Activated CD4-positive, alpha-beta memory T cell treated with anti-CD3 and anti-CD28 coated beads, Interleukin-2, amount 10 ng/mL, durations not matched to agents 7 days and 5 days (primary cell): ENCODE data around the gene DDAH2. TPM values are rescaled to one million over a fixed set of nuclear protein-coding genes. Genes with fewer than 3 reads are reported as not detected.

ENCODE experiments used
- CTCF ChIA-PET: fragments of 350-600 bp; sonication (Branson Sonifier 250); formaldehyde crosslinking; loops from one replicate; lab custom pipeline; 2021; ENCODE audit warnings: antibody characterized with exemption, inconsistent platforms; lab: Charles Lee
- POLR2A ChIA-PET: fragments of 350-600 bp; sonication (Branson Sonifier 250); formaldehyde crosslinking; loops from one replicate; lab custom pipeline; 2021; ENCODE audit warnings: antibody characterized with exemption; lab: Charles Lee
- DNase-seq: peaks from one replicate; pipeline ENCODE4 v3.0.0-alpha.2; 2020
- H3K27ac Mint-ChIP-seq: one replicate; pipeline ENCODE4 v1.8.0; 2021; ENCODE audit warnings: mild to moderate bottlenecking, mixed read lengths
- H3K27me3 Mint-ChIP-seq: one replicate; pipeline ENCODE4 v1.8.0; 2021; ENCODE audit warnings: mixed read lengths
- H3K36me3 Mint-ChIP-seq: one replicate; pipeline ENCODE4 v1.8.0; 2021; ENCODE audit warnings: low read depth, mixed read lengths
- H3K4me1 Mint-ChIP-seq: one replicate; pipeline ENCODE4 v1.8.0; 2021; ENCODE audit warnings: mixed read lengths
- H3K4me3 Mint-ChIP-seq: one replicate; pipeline ENCODE4 v1.8.0; 2021; ENCODE audit warnings: mild to moderate bottlenecking, mixed read lengths
- H3K9me3 Mint-ChIP-seq: one replicate; pipeline ENCODE4 v1.8.0; 2021; ENCODE audit warnings: mixed read lengths
- total RNA-seq, 2 experiments: library from RNA; stranded (reverse); gene quantifications; one replicate each; pipeline ENCODE4 v1.2.3, GENCODE V29; 2021

Gene DDAH2
- total RNA-seq, 2 experiments from 2014 or later: 22.1 to 23.9 TPM

DNA sequence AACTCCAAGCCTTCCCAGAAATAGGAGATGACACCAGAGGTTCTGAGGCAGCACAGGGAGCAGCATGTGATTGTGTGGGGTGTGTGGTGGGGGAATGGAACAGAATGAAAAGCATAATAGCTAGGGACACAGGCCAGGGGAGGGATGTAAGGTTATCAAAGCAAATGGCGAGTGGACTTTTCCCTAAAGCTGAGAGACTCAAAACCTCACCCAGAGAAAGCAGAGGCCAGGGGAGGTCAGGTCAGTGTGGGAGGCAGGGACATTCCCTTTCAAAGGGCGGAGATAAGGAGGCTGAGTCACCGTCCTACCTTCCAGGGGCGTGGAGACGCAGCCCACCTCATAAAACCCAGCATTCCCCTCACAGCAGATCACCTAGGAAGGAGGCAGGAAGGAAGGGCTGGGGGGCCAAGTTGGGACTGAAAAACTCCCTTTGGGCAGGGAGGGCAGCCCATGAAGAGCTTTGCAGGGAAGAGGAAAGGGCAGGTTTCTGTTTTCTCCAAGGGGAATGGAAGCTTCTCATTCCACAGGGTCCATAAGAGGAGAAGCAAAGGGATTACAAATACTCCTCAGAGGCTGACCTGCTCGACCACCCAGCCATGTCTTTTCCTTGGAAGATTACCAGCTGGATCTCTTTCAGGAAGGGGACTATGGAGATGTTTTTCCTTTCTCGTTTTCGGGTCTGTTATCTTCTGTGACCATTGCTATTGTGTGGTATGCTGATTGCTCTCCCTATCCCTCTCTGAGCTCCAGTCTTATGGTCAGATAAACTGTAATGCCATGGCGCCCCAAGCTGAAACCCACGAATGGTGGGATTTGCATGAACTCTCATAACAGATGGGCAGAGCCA lies 38.6 kb downstream of the DDAH2 start:
- ChIA-PET POLR2A (interaction anchor here (1.0 to 4.1 kb wide), 5 partner anchors 9 to 49 kb away, joined by 3 to 15 read pairs (median 4); partner anchors contain the start of genes ABHD16A, LY6G5C and MSH5), CTCF (interaction anchor here (0.6 to 1.6 kb wide), 6 partner anchors 9 to 211 kb away, joined by 3 to 7 read pairs (median 4); partner anchors contain the start of genes CLIC1 and LY6G5C)
- no peak for DNase-seq
- H3K36me3 Mint-ChIP-seq: peaks cover 51% of the 10 kb centered on the region
- H3K4me1 Mint-ChIP-seq: peaks cover 3% of the 10 kb centered on the region
- peak overlapping the region; percentile 9 for H3K27ac Mint-ChIP-seq
- H3K27me3 Mint-ChIP-seq: no peaks in the 10 kb centered on the region
- H3K4me3 Mint-ChIP-seq: no peak overlapping the region
- H3K9me3 Mint-ChIP-seq: no peaks in the 10 kb centered on the region

DNA sequence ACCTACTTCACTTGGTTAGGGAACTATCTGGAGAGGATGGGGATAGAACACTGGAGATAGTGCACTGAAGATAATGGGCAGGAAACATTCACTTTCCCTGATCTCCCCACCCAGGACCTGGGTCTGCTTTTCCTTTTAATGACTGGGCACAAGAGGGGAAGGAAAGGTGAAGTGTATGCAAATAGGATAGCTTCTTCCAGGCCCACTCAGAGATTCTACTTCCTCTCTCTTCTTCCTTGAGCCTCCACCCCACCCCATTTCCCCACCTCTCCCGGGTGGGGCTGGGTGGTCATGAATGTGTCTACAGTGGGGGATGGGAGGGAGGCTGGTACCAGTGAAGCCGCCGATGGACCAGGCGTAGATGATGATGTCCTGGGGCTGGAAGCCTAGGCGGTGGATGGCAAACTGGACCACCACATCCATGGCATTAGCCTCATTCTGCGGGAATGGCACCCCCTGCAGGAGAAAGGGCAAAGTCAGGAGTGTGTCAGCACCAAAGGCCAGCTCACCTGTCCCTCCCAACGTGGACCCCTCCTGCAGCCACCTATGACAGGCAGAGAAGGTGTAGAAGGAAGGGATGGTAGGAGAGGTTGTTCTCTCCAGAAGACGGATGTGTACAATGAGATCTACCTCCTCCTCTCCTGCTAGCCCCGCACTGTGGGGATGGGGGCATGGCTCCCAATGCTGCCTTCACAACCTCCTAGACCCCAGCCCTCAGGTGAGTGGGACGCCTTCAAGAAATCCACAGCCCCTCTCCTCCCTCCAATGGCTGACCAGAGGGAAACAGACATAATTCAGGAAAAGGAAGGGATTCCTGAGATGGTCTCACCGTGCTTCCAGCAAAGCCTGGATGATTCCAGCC lies 39.6 kb downstream of the DDAH2 start:
- POLR2A ChIA-PET: interaction anchor here (1.0 to 4.1 kb wide), 3 partner anchors 8 to 17 kb away, joined by 4 to 15 read pairs (median 4); partner anchors contain the start of genes ABHD16A and LY6G5C
- Mint-ChIP-seq H3K36me3 (peaks cover 46% of the 10 kb centered on the region), H3K27me3 (no peaks in the 10 kb centered on the region), H3K4me3 (no peak overlapping the region), H3K27ac (no peak overlapping the region), H3K4me1 (peaks cover 3% of the 10 kb centered on the region), H3K9me3 (no peaks in the 10 kb centered on the region)
- no peak for DNase-seq
- CTCF ChIA-PET: interaction anchor here (0.6 to 1.6 kb wide), 6 partner anchors 8 to 212 kb away, joined by 3 to 7 read pairs (median 4); partner anchors contain the start of genes CLIC1 and LY6G5C

- CTCF ChIA-PET: interaction anchor here (1.0 kb wide), 1 partner anchor 16 kb away, joined by 4 read pairs; no protein-coding TSS in a partner anchor
- POLR2A ChIA-PET: interaction anchor here (1.0 to 1.2 kb wide), 2 partner anchors 21 to 24 kb away, joined by 3 read pairs; no protein-coding TSS in a partner anchor
- Mint-ChIP-seq H3K4me1 (peaks cover 3% of the 10 kb centered on the region), H3K27ac (no peak overlapping the region), H3K27me3 (no peaks in the 10 kb centered on the region), H3K4me3 (no peak overlapping the region), H3K9me3 (no peaks in the 10 kb centered on the region), H3K36me3 (peaks cover 39% of the 10 kb centered on the region)
- DNase-seq: no peak
Measured at GRCh38 chr6:31687860-31688693, 41.0 kb downstream of the DDAH2 start.

- H3K27ac Mint-ChIP-seq: no peak overlapping the region
- ChIA-PET POLR2A (interaction anchor here (1.0 to 1.2 kb wide), 2 partner anchors 21 to 24 kb away, joined by 3 read pairs; no protein-coding TSS in a partner anchor), CTCF (no interaction called here)
- DNase-seq: no peak
- H3K9me3 Mint-ChIP-seq: no peaks in the 10 kb centered on the region
- H3K4me3 Mint-ChIP-seq: no peak overlapping the region
- no peaks in the 10 kb centered on the region for H3K27me3 Mint-ChIP-seq
- H3K36me3 Mint-ChIP-seq: peaks cover 33% of the 10 kb centered on the region
- peaks cover 3% of the 10 kb centered on the region for H3K4me1 Mint-ChIP-seq
Measured at GRCh38 chr6:31687321-31687720, 41.8 kb downstream of the DDAH2 start.

GRCh38 chr6:31686483-31686882 lies 42.6 kb downstream of the DDAH2 start:
- Mint-ChIP-seq H3K4me3 (no peak overlapping the region), H3K27me3 (no peaks in the 10 kb centered on the region), H3K27ac (no peak overlapping the region), H3K36me3 (peaks cover 31% of the 10 kb centered on the region), H3K9me3 (no peaks in the 10 kb centered on the region), H3K4me1 (peaks cover 7% of the 10 kb centered on the region)
- ChIA-PET CTCF (interaction anchor here (1.7 kb wide), 1 partner anchor 266 kb away, joined by 3 read pairs; no protein-coding TSS in a partner anchor), POLR2A (interaction anchor here (1.1 to 1.9 kb wide), 2 partner anchors 17 to 52 kb away, joined by 3 to 5 read pairs; partner anchors contain the start of gene ABHD16A)
- DNase-seq: no peak

DNA sequence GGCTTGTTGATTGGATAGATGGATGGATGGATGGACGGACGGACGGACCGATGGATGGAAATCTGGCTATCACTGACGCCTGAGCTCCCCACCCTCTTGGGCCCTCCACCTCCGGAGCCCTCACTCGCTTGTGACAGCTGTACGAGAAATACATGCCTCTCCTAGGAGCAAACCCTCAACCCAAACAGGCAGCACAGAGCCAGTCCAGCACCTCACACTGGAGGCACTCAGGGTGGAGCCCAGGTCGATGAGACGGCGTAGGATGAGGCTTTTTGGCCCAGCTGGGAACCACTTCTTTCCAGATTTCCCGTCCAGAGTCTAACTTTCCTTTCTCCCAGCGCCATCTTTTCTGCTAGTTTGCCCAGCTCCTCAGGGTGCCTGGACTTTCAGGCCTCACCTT lies 45.5 kb downstream of the DDAH2 start:
- Mint-ChIP-seq H3K27me3 (no peaks in the 10 kb centered on the region), H3K4me1 (peaks cover 27% of the 10 kb centered on the region), H3K36me3 (peaks cover 21% of the 10 kb centered on the region), H3K27ac (no peak overlapping the region), H3K4me3 (no peak overlapping the region), H3K9me3 (no peaks in the 10 kb centered on the region)
- ChIA-PET CTCF (interaction anchor here (1.0 kb wide), 1 partner anchor 86 kb away, joined by 3 read pairs; no protein-coding TSS in a partner anchor), POLR2A (interaction anchor here (1.4 kb wide), 1 partner anchor 12 kb away, joined by 3 read pairs; no protein-coding TSS in a partner anchor)
- no peak for DNase-seq

GRCh38 chr6:31681135-31681671 lies 47.9 kb downstream of the DDAH2 start:
- Mint-ChIP-seq H3K27ac (peak overlapping the region; percentile 46), H3K36me3 (peaks cover 9% of the 10 kb centered on the region), H3K9me3 (no peaks in the 10 kb centered on the region), H3K27me3 (no peaks in the 10 kb centered on the region), H3K4me1 (peaks cover 38% of the 10 kb centered on the region), H3K4me3 (peak overlapping the region; percentile 74)
- DNase-seq: peak; percentile 56
- POLR2A ChIA-PET: interaction anchor here (0.7 to 2.2 kb wide), 9 partner anchors 9 to 132 kb away, joined by 3 to 8 read pairs (median 4); partner anchors contain the start of genes BAG6 and MSH5
- CTCF ChIA-PET: interaction anchor here (0.6 to 2.1 kb wide), 9 partner anchors 9 to 182 kb away, joined by 3 to 11 read pairs (median 5); partner anchors contain the start of gene NEU1

GRCh38 chr6:31680226-31681134 lies 48.6 kb downstream of the DDAH2 start, which contains the start of gene LY6G5C:
TSS of gene LY6G5C (minus strand) at chr6:31681067. CDS start at chr6:31680373, 694 bp downstream.
- peak within 1 kb of the TSS; percentile 46 for H3K27ac Mint-ChIP-seq
- CTCF ChIA-PET: interaction anchor here (0.5 to 2.1 kb wide), 14 partner anchors 10 to 250 kb away, joined by 3 to 11 read pairs (median 4); partner anchors contain the start of genes LY6G5B and NEU1
- peaks cover 4% of the 10 kb centered on the region for H3K36me3 Mint-ChIP-seq
- H3K27me3 Mint-ChIP-seq: no peaks in the 10 kb centered on the region
- H3K4me3 Mint-ChIP-seq: peak within 1 kb of the TSS; percentile 74
- DNase-seq: peak; percentile 77
- POLR2A ChIA-PET: interaction anchor here (0.8 to 2.2 kb wide), 9 partner anchors 10 to 132 kb away, joined by 3 to 8 read pairs (median 4); partner anchors contain the start of genes BAG6 and MSH5
- peaks cover 38% of the 10 kb centered on the region for H3K4me1 Mint-ChIP-seq
- H3K9me3 Mint-ChIP-seq: no peaks in the 10 kb centered on the region

DNA sequence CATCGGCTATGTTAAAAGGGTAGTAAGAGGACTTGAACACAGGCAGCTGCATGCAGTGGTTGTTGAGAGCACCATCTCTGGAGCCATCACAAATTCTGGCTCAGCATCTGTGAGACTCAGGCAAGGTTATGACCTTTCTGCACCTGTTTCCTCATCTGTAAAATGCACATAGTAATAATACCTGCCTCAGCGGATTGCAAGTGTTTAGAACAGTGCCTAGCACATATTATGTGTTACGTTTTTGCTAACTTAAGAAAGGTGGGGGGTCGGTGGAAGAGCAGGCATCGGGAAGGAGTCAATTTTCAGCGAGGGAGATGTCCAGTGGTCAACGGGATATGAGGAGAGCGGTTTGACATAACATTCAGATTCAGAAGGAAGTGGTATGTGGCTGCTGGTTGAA lies 51.1 kb downstream of the DDAH2 start:
- H3K4me1 Mint-ChIP-seq: peaks cover 38% of the 10 kb centered on the region
- CTCF ChIA-PET: interaction anchor here (0.6 to 1.8 kb wide), 3 partner anchors 25 to 152 kb away, joined by 3 to 4 read pairs (median 3); no protein-coding TSS in a partner anchor
- POLR2A ChIA-PET: interaction anchor here (1.3 to 1.6 kb wide), 2 partner anchors 10 to 16 kb away, joined by 4 read pairs; no protein-coding TSS in a partner anchor
- H3K9me3 Mint-ChIP-seq: no peaks in the 10 kb centered on the region
- H3K36me3 Mint-ChIP-seq: peaks cover 8% of the 10 kb centered on the region
- no peaks in the 10 kb centered on the region for H3K27me3 Mint-ChIP-seq
- H3K27ac Mint-ChIP-seq: no peak overlapping the region
- no peak overlapping the region for H3K4me3 Mint-ChIP-seq
- no peak for DNase-seq
